IMR-90 (cell line): ENCODE measurements around the gene COL5A1. TPM values are rescaled to one million over a fixed set of nuclear protein-coding genes. Genes with fewer than 3 reads are reported as not detected.

Source experiments
- ATAC-seq: fragments of 200-7000 bp; cut with Tn5 transposase; 2 replicates; pipeline ENCODE4 v1.9.1; 2020; ENCODE audit warnings: low read depth, mild to moderate bottlenecking, moderate library complexity
- BruUV-seq: library from RNA; stranded (reverse); fragments of 400-500 nt; replicated peaks from 2 replicates; lab custom pipeline; 2021; lab: Mats Ljungman, UMichigan
- CTCF ChIA-PET: fragments of 300-600 bp; formaldehyde crosslinking; extraction: SDS; loops from one replicate; lab custom pipeline; 2021; ENCODE audit warnings: antibody characterized with exemption; lab: Yijun Ruan, JAX
- POLR2A ChIA-PET: fragments of 300-600 bp; sonication (Branson Sonifier 250); formaldehyde crosslinking; loops from one replicate; lab custom pipeline; 2022; ENCODE audit warnings: antibody characterized with exemption; ENCODE audit not compliant: unreplicated experiment; lab: Charles Lee
- DNase-seq: peaks from one replicate; pipeline ENCODE4 v3.0.0; 2013
- H2AFZ ChIP-seq: replicated peaks from 2 replicates; pipeline ENCODE3; 2013; ENCODE audit warnings: low read length, mild to moderate bottlenecking; ENCODE audit not compliant: poor library complexity
- H2AK5ac ChIP-seq: 2 replicates; pipeline ENCODE4 v1.6.1; 2013; ENCODE audit warnings: low read depth, low read length, inconsistent platforms
- H2AK9ac ChIP-seq: replicated peaks from 2 replicates; pipeline ENCODE3; 2013; ENCODE audit warnings: mild to moderate bottlenecking, low read depth, low read length, moderate library complexity; ENCODE audit not compliant: poor library complexity
- H2BK120ac ChIP-seq: 2 replicates; pipeline ENCODE4 v1.6.1; 2013; ENCODE audit warnings: low read depth, low read length, inconsistent platforms
- H2BK15ac ChIP-seq: 3 replicates; pipeline ENCODE4 v1.6.1; 2013; ENCODE audit warnings: low read depth, low read length, inconsistent platforms
- H2BK20ac ChIP-seq: 2 replicates; pipeline ENCODE4 v1.6.1; 2013; ENCODE audit warnings: low read depth, mild to moderate bottlenecking, inconsistent platforms, low read length, moderate library complexity
- H2BK5ac ChIP-seq: 2 replicates; pipeline ENCODE4 v1.6.1; 2013; ENCODE audit warnings: mild to moderate bottlenecking, low read depth, low read length, inconsistent platforms; ENCODE audit not compliant: poor library complexity, severe bottlenecking
- H3K14ac ChIP-seq: replicated peaks from 2 replicates; pipeline ENCODE4 v1.6.1; 2013; ENCODE audit warnings: low read depth, low read length, inconsistent platforms
- H3K18ac ChIP-seq: 2 replicates; pipeline ENCODE4 v1.6.1; 2013; ENCODE audit warnings: low read depth, low read length, control low read depth
- H3K23ac ChIP-seq: 2 replicates; pipeline ENCODE4 v1.6.1; 2013; ENCODE audit warnings: low read depth, low read length, inconsistent platforms
- H3K27ac ChIP-seq: 2 replicates; pipeline ENCODE4 v1.5.1; 2013; ENCODE audit warnings: mild to moderate bottlenecking, control low read depth, low read length; ENCODE audit not compliant: insufficient read depth
- H3K27me3 ChIP-seq: 2 replicates; pipeline ENCODE4 v1.6.1; 2013; ENCODE audit warnings: low read length; ENCODE audit not compliant: control insufficient read depth, insufficient read depth
- H3K36me3 ChIP-seq: 2 replicates; pipeline ENCODE4 v1.6.1; 2013; ENCODE audit warnings: low read length, mixed read lengths; ENCODE audit not compliant: control insufficient read depth, insufficient read depth
- H3K4ac ChIP-seq: 2 replicates; pipeline ENCODE4 v1.6.1; 2013; ENCODE audit warnings: low read depth, low read length, inconsistent platforms
- H3K4me1 ChIP-seq: 2 replicates; pipeline ENCODE4 v1.6.1; 2013; ENCODE audit warnings: low read length, mixed read lengths; ENCODE audit not compliant: control insufficient read depth, insufficient read depth
- H3K4me2 ChIP-seq: 2 replicates; pipeline ENCODE4 v1.6.1; 2013; ENCODE audit warnings: low read depth, mild to moderate bottlenecking, control low read depth, low read length, moderate library complexity
- H3K4me3 ChIP-seq: 2 replicates; pipeline ENCODE4 v1.5.1; 2013; ENCODE audit warnings: low read depth, mild to moderate bottlenecking, control low read depth, low read length, moderate library complexity; ENCODE audit not compliant: insufficient read depth
- H3K56ac ChIP-seq: 2 replicates; pipeline ENCODE4 v1.6.1; 2013; ENCODE audit warnings: low read length, inconsistent platforms; ENCODE audit not compliant: insufficient read depth; ENCODE audit errors: extremely low read depth
- H3K79me1 ChIP-seq, 2 experiments: 2 replicates each; pipeline ENCODE4 v1.6.1; 2013; ENCODE audit warnings: low read length in 2 of 2, inconsistent platforms in 1 of 2, low read depth in 1 of 2
- H3K9ac ChIP-seq: 2 replicates; pipeline ENCODE4 v1.6.1; 2013; ENCODE audit warnings: low read depth, low read length, control low read depth
- H3K9me1 ChIP-seq: 2 replicates; pipeline ENCODE4 v1.6.1; 2013; ENCODE audit warnings: low read length, inconsistent platforms; ENCODE audit not compliant: insufficient read depth
- H3K9me3 ChIP-seq: 2 replicates; pipeline ENCODE4 v1.6.1; 2013; ENCODE audit warnings: low read length; ENCODE audit not compliant: control insufficient read depth, insufficient read depth
- H4K20me1 ChIP-seq: 2 replicates; pipeline ENCODE4 v1.6.1; 2013; ENCODE audit warnings: low read length, inconsistent platforms; ENCODE audit not compliant: insufficient read depth
- H4K5ac ChIP-seq: 2 replicates; pipeline ENCODE4 v1.6.1; 2013; ENCODE audit warnings: mild to moderate bottlenecking, low read depth, low read length, control low read depth
- H4K8ac ChIP-seq, 2 experiments: 2 replicates each; pipeline ENCODE4 v1.6.1; 2013; ENCODE audit warnings: low read depth in 2 of 2, low read length in 2 of 2, control low read depth in 1 of 2, inconsistent platforms in 1 of 2
- H4K91ac ChIP-seq: 2 replicates; pipeline ENCODE4 v1.6.1; 2013; ENCODE audit warnings: low read depth, low read length, inconsistent platforms; ENCODE audit not compliant: insufficient read depth
- BHLHE40 ChIP-seq: fragments of 150-350 bp; IDR thresholded peaks from 2 replicates; pipeline ENCODE4 v1.6.1; 2016; ENCODE audit warnings: mild to moderate bottlenecking, low read depth, low read length
- CEBPB ChIP-seq: IDR thresholded peaks from 2 replicates; pipeline ENCODE4 v1.6.1; 2012; ENCODE audit warnings: low read depth, low read length, improper control_type of control experiment
- CHD1 ChIP-seq: IDR thresholded peaks from 2 replicates; pipeline ENCODE4 v1.6.1; 2012; ENCODE audit warnings: low read depth, low read length, improper control_type of control experiment
- NFE2L2 ChIP-seq: fragments of 150-350 bp; IDR thresholded peaks from 2 replicates; pipeline ENCODE4 v1.6.1; 2016; ENCODE audit warnings: low read depth, mild to moderate bottlenecking, low read length
- POLR2A ChIP-seq: IDR thresholded peaks from 2 replicates; pipeline ENCODE4 v1.6.1; 2012; ENCODE audit warnings: mild to moderate bottlenecking, low read depth, low read length
- RAD21 ChIP-seq: IDR thresholded peaks from 2 replicates; pipeline ENCODE4 v1.6.1; 2012; ENCODE audit warnings: low read length, improper control_type of control experiment
- RCOR1 ChIP-seq: IDR thresholded peaks from 2 replicates; pipeline ENCODE4 v1.6.1; 2012; ENCODE audit warnings: mild to moderate bottlenecking, low read length, improper control_type of control experiment; ENCODE audit not compliant: insufficient replicate concordance
- RFX5 ChIP-seq: IDR thresholded peaks from 2 replicates; pipeline ENCODE4 v1.8.0; 2012; ENCODE audit warnings: low read depth, mild to moderate bottlenecking, low read length, moderate library complexity
- WGBS, 2 experiments: methylation state at CpG; one replicate each; pipeline versions ENCODE4 v1.1.5 to v1.1.7; 2013; ENCODE audit warnings: missing lambda C conversion rate in 2 of 2; ENCODE audit not compliant: insufficient read length in 1 of 2; ENCODE audit errors: extremely low coverage in 2 of 2; 5-methylcytosine and 5-hydroxymethylcytosine counted together
- dilution Hi-C: fragments of 300-500 bp; cut with HindIII; formaldehyde crosslinking; loops from one replicate; pipeline ENCODE4 v1.14.3; 2018; ENCODE audit warnings: low sequenced_read_pairs; ENCODE audit not compliant: unreplicated experiment
- in situ Hi-C: fragments of 300-500 bp; cut with MboI; formaldehyde crosslinking; loops from 3 replicates; pipeline ENCODE4 v1.14.3; 2019; ENCODE audit warnings: low sequenced_read_pairs, inconsistent platforms, mixed read lengths
- intact Hi-C: fragments of 100-400 bp; cut with micrococcal nuclease; formaldehyde crosslinking; loops from 2 replicates; pipeline ENCODE4 v1.10.0; 2022
- polyA plus RNA-seq, 3 experiments: library from polyadenylated mRNA; depleted of rRNA; stranded (reverse); fragments of >200 nt; gene quantifications; 2 replicates each; pipeline ENCODE4 v1.2.3, GENCODE V29; 2012; ENCODE audit warnings: low replicate concordance in 1 of 3
- total RNA-seq: library from RNA; depleted of rRNA; stranded (reverse); fragments of >200 nt; gene quantifications from 2 replicates; pipeline ENCODE4 v1.2.3, GENCODE V29; 2012
- TF ChIP-seq, protein P1 (sequence below): fragments of 150-350 bp; IDR thresholded peaks from 2 replicates; pipeline ENCODE4 v1.6.1; 2016; ENCODE audit warnings: low read depth, mild to moderate bottlenecking, low read length, moderate library complexity, borderline replicate concordance

Gene COL5A1
- total and polyA plus RNA-seq, 2 of the 4 experiments (the other 2 are of a cell fraction), result 19.2 to 173 TPM

DNA sequence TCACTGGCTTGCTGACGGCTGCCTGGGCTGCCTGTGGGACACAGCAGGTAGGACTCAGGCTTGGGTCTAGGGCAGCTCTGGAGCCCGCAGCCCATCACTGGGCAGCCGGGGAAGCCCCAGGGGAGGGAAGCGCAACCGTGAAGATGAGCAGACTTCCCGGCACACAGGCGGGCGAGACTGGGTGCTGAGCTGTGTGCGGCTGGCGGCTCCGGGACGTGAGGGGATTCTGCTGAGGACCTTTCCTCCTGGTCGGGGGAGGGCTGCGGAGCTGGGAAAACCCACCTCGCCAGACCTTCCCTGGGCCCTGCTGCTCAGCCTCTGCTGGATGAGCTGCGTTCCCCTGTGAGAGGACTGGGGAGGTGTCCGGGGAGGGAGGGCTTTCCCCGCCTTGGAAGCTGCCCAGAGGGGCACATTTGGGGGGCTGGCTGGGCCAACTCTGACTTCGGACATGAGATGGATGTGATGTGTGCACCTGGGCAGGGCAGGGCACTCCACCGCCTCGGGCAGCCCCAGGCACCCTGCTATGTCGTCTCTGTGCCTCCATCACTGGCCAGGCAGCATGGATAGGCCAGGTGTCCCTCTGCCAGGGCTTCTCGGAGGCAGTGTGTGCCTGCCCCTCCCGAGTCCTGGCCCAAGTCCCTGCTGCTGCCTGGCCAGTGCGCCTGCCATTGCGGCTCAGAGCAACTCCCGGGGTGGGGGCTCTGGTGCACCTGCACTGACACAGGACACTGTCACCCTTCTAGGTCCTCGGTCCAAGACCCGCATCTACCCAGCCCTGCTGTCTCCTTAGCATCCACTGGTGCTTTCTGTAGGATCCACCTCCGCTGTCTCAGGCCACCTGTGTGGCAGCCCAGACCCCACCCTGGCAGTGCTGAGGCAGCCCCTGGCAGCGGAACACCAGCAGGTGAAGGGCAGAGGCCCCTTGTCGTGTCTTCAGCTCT is 66.4 kb downstream of the COL5A1 start:
- ATAC-seq, result no peak
- in situ Hi-C loops, result no loop called here
- no TSS peak for BruUV-seq

More for the DNA sequence above, 66.4 kb downstream of the COL5A1 start:
- no peak overlapping the region for H3K4me2 ChIP-seq
- H2BK20ac ChIP-seq, result no peak overlapping the region
- H3K9ac ChIP-seq, result no peak overlapping the region
- H4K8ac ChIP-seq, result no peak overlapping the region
- peak overlapping the region; percentile 28; the same call in 1 of the 2 replicates for H3K27ac ChIP-seq
- no peak overlapping the region for H3K4ac ChIP-seq
- dilution Hi-C loops, result no loop called here
- no peaks in the 10 kb centered on the region for H3K27me3 ChIP-seq
- H2AFZ ChIP-seq, result no peak overlapping the region
- ChIA-PET POLR2A (no interaction called here), CTCF (no interaction called here)
- H4K91ac ChIP-seq, result no peak overlapping the region
- DNase-seq, result no peak
- 86% methylated on average over 14 of the region's 32 CpGs; no CpG with 5 or more reads in 1 of the 2 experiments for WGBS, 2 experiments
- intact Hi-C loops, result loop anchor here (2.0 kb wide), 1 partner anchor 31 kb away; no protein-coding TSS in a partner anchor
- H3K9me1 ChIP-seq, result peaks cover 10% of the 10 kb centered on the region
- H3K79me1 ChIP-seq, result peaks cover 5 to 85% of the 10 kb centered on the region in 2 experiments
- H3K18ac ChIP-seq, result no peak overlapping the region
- H2BK120ac ChIP-seq, result no peak overlapping the region
- H2AK5ac ChIP-seq, result no peak overlapping the region
- H3K4me3 ChIP-seq, result no peak overlapping the region
- H3K9me3 ChIP-seq, result no peaks in the 10 kb centered on the region
- H4K20me1 ChIP-seq, result peaks cover 92% of the 10 kb centered on the region
- no peak overlapping the region for H2AK9ac ChIP-seq
- H2BK15ac ChIP-seq, result no peak overlapping the region
- H3K56ac ChIP-seq, result no peak overlapping the region
- no peak overlapping the region for H3K14ac ChIP-seq
- no peak overlapping the region for H3K23ac ChIP-seq
- no peak overlapping the region for H2BK5ac ChIP-seq
- H4K5ac ChIP-seq, result no peak overlapping the region
- TF ChIP-seq RCOR1 (no peak), POLR2A (no peak), CHD1 (no peak), RAD21 (no peak), NFE2L2 (no peak), BHLHE40 (no peak), RFX5 (no peak), CEBPB (no peak)
- TF ChIP-seq, protein P1, sequence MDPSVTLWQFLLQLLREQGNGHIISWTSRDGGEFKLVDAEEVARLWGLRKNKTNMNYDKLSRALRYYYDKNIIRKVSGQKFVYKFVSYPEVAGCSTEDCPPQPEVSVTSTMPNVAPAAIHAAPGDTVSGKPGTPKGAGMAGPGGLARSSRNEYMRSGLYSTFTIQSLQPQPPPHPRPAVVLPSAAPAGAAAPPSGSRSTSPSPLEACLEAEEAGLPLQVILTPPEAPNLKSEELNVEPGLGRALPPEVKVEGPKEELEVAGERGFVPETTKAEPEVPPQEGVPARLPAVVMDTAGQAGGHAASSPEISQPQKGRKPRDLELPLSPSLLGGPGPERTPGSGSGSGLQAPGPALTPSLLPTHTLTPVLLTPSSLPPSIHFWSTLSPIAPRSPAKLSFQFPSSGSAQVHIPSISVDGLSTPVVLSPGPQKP, result no peak
- peaks cover 24% of the 10 kb centered on the region for H3K4me1 ChIP-seq
- peaks cover 67% of the 10 kb centered on the region for H3K36me3 ChIP-seq
